ENCODE measurements around the gene NDRG3.
A peak's percentile ranks its signal among the peaks of the same experiment; 100 is the strongest.

Gene NDRG3

DNA sequence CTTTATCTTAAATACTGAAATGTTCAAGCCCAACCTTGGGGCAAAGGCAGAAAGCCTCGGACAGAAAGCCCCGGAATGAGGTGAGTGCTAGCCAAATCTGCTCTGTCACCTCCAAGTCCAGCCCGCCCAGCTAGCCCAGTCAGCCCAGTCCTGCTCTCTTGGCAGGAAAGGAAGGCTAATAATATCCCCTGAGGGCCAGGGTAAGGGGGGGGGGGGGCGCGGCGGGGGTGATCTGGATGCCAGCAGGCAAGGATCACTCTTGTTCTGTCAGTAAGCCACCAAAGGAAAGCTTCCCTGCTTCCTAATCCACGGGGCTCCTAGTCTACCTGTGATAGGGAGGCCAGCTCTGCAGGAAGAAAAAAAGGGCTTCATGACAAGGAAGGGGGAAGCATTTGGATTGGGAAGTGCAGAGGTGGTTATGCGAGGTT is 1.1 kb downstream of the NDRG3 start:
- Histone ChIP-seq H3K4me3 (ENCODE audit: low read depth, low read length, poor library complexity, severe bottlenecking) (peak overlapping the region; percentile 85), H3K9ac (ENCODE audit: low read length) (peak overlapping the region; percentile 69), H4K20me1 (ENCODE audit: insufficient read depth, low read length) (no peaks in the 10 kb centered on the region), H3K27me3 (ENCODE audit: insufficient read depth, low read length) (no peaks in the 10 kb centered on the region), H3K27ac (ENCODE audit: low read depth, low read length, poor library complexity, severe bottlenecking) (no peak overlapping the region), H3K9me2 (ENCODE audit: low read depth, low read length) (no peaks in the 10 kb centered on the region), H3K9me3 (ENCODE audit: low read length) (no peaks in the 10 kb centered on the region), H3K36me3 (ENCODE audit: insufficient read depth, low read length) (no peaks in the 10 kb centered on the region), H3K79me2 (ENCODE audit: insufficient read depth, low read length) (no peaks in the 10 kb centered on the region), H3F3A (ENCODE audit: insufficient read depth, low read length) (no peaks in the 10 kb centered on the region), H3K4me1 (ENCODE audit: insufficient read depth, low read length, severe bottlenecking) (peaks cover 18% of the 10 kb centered on the region), H2AFZ (ENCODE audit: low read length) (no peak overlapping the region), H3K4me2 (ENCODE audit: low read length) (peak overlapping the region; percentile 97)
- no peak for TF ChIP-seq EZH2 (IDR thresholded peaks at IDR 0.05; ENCODE audit: borderline replicate concordance, low read length)
- TF ChIP-seq, protein P1, sequence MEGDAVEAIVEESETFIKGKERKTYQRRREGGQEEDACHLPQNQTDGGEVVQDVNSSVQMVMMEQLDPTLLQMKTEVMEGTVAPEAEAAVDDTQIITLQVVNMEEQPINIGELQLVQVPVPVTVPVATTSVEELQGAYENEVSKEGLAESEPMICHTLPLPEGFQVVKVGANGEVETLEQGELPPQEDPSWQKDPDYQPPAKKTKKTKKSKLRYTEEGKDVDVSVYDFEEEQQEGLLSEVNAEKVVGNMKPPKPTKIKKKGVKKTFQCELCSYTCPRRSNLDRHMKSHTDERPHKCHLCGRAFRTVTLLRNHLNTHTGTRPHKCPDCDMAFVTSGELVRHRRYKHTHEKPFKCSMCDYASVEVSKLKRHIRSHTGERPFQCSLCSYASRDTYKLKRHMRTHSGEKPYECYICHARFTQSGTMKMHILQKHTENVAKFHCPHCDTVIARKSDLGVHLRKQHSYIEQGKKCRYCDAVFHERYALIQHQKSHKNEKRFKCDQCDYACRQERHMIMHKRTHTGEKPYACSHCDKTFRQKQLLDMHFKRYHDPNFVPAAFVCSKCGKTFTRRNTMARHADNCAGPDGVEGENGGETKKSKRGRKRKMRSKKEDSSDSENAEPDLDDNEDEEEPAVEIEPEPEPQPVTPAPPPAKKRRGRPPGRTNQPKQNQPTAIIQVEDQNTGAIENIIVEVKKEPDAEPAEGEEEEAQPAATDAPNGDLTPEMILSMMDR (IDR thresholded peaks at IDR 0.05; ENCODE audit: low read length) = no peak

DNA sequence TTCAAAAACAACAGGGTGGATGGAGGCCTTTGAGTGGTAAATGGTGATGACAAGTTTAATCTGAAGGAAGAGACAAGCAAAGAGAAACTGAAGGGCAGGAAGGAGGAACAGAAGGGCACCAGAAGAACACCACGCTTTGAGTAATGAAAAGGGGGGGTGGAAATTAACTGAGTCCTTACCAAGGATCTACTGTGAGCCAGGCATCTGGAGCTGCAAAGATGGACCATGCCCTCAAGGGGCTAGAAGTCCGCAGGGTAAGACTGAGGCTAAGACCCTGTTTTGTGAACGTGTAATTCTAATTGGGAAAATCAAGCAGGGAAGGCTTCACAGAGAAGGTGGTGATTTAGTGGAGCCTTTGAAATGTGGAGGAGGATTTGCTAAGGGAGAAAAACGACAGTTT is 1.6 kb downstream of the NDRG3 start:
- Histone ChIP-seq H3K9me2 (ENCODE audit: low read depth, low read length) (no peaks in the 10 kb centered on the region), H3K4me1 (ENCODE audit: insufficient read depth, low read length, severe bottlenecking) (peaks cover 18% of the 10 kb centered on the region), H3F3A (ENCODE audit: insufficient read depth, low read length) (no peaks in the 10 kb centered on the region), H4K20me1 (ENCODE audit: insufficient read depth, low read length) (no peaks in the 10 kb centered on the region), H2AFZ (ENCODE audit: low read length) (no peak overlapping the region), H3K27ac (ENCODE audit: low read depth, low read length, poor library complexity, severe bottlenecking) (no peak overlapping the region), H3K9ac (ENCODE audit: low read length) (no peak overlapping the region), H3K4me2 (ENCODE audit: low read length) (peak overlapping the region; percentile 97; the same call in 1 of the 2 replicates), H3K9me3 (ENCODE audit: low read length) (no peaks in the 10 kb centered on the region), H3K27me3 (ENCODE audit: insufficient read depth, low read length) (no peaks in the 10 kb centered on the region), H3K36me3 (ENCODE audit: insufficient read depth, low read length) (no peaks in the 10 kb centered on the region), H3K4me3 (ENCODE audit: low read depth, low read length, poor library complexity, severe bottlenecking) (no peak overlapping the region), H3K79me2 (ENCODE audit: insufficient read depth, low read length) (no peaks in the 10 kb centered on the region)
- TF ChIP-seq, protein P1 (IDR thresholded peaks at IDR 0.05; ENCODE audit: low read length) = no peak
- no peak for TF ChIP-seq EZH2 (IDR thresholded peaks at IDR 0.05; ENCODE audit: borderline replicate concordance, low read length)

DNA sequence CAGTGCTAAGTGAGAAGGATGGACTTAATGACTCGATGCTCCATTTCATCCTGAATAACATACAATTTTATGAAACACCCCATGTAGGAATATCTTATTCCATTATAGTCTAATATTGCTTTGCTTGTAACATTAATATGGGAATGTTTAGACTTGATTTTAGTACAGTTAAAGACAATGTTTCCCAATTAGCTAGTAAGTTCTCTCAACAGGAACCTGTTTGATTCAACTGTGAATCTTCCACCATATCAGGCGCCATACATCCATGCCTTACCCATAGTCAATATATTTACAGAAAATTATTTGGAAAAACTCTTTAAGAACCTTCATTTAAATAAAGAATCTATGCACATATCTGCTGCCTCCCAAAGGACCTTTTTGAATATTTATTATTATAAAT is 3.3 kb downstream of the NDRG3 start:
- Histone ChIP-seq H3K9ac (ENCODE audit: low read length) (no peak overlapping the region), H3K9me3 (ENCODE audit: low read length) (no peaks in the 10 kb centered on the region), H3K79me2 (ENCODE audit: insufficient read depth, low read length) (no peaks in the 10 kb centered on the region), H3K27me3 (ENCODE audit: insufficient read depth, low read length) (no peaks in the 10 kb centered on the region), H3K9me2 (ENCODE audit: low read depth, low read length) (no peaks in the 10 kb centered on the region), H3K4me3 (ENCODE audit: low read depth, low read length, poor library complexity, severe bottlenecking) (no peak overlapping the region), H2AFZ (ENCODE audit: low read length) (no peak overlapping the region), H3K4me1 (ENCODE audit: insufficient read depth, low read length, severe bottlenecking) (peaks cover 18% of the 10 kb centered on the region), H3K36me3 (ENCODE audit: insufficient read depth, low read length) (no peaks in the 10 kb centered on the region), H3F3A (ENCODE audit: insufficient read depth, low read length) (no peaks in the 10 kb centered on the region), H4K20me1 (ENCODE audit: insufficient read depth, low read length) (no peaks in the 10 kb centered on the region), H3K27ac (ENCODE audit: low read depth, low read length, poor library complexity, severe bottlenecking) (no peak overlapping the region), H3K4me2 (ENCODE audit: low read length) (no peak overlapping the region)
- TF ChIP-seq, protein P1 (IDR thresholded peaks at IDR 0.05; ENCODE audit: low read length) = no peak
- TF ChIP-seq EZH2 (IDR thresholded peaks at IDR 0.05; ENCODE audit: borderline replicate concordance, low read length) = no peak

All from OCI-LY1 (cell line).